GM19467 (cell line): ENCODE data around the gene SCN2B.
A peak's percentile ranks its signal among the peaks of the same experiment; 100 is the strongest.

Experiments
- ATAC-seq: cut with Tn5 transposase; IDR thresholded peaks from one replicate; pipeline ENCODE4 v1.9.1; 2021; ENCODE audit warnings: mild to moderate bottlenecking, moderate library complexity; ENCODE audit not compliant: unreplicated experiment

SCN2B gene, protein sequence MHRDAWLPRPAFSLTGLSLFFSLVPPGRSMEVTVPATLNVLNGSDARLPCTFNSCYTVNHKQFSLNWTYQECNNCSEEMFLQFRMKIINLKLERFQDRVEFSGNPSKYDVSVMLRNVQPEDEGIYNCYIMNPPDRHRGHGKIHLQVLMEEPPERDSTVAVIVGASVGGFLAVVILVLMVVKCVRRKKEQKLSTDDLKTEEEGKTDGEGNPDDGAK

DNA sequence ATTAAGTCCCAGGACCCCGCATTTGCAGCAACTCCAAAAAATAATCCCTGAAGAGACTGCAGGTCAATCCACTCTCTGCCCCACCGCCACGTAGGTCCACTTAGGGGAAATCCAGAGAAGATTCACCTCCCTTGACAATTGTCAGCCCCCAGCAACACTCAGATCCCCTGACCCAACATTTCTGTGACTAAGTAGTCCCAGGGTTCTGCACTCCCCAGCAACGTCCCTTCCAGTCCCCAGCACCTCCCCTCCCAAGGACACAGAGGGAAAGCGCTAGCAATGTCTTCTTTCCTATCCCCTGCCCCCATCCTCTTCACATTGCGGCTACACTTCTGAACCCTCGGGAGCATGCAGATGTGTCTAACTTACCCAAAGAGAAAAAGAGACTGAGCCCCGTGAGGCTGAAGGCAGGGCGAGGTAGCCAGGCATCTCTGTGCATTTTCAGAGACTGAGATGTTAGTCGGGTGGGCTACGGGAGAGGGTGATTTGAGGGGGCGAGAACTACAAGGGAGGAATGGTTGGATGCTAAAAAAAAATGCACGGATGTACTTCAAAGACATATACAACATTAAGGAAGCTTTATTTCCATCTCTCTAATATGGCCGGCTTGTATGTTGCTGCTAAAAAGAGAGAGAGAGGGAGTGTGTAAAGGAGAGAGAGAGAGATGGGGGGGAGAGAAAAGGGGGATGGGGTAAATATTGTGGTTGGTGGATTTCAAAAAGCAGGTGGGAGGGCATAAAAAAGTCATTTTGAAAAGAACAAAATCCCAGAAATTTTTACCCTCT is at the start of gene SCN2B:
Gene SCN2B, minus strand, starts transcription at position 647 of the 785 bp plus-strand sequence. Its CDS starts 208 bp downstream, at position 439.
- no peak for ATAC-seq

DNA sequence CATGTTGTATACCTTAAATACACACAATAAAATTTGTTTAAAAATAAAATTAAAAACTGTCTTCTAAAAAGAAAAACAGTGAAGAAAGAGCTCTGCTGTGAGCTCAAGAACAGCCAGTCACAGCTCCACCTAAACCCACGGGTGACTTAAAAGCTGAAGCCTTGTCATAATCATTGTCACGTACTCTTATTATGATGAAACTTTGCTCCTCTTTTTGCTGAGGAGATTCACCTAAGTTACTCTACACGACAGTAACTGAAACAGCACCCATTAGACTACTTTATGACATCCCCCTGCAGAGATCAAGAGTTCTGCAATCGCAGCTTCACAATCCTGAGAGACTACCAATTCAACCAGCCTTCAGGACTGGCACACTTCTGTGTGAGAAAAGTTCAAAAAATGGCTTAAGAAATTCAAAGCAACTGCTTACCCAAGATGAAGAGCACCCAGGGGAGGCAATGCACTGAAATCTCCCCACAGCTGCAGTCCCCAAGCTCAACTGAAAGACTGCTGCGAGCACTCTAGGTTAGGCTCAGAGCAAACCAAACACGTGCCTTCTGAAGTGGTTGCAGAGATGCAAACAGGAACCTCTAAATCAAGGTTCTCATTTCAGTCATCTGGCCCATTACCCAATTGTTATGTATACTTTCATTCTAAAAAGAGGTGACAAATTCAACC is 48.2 kb upstream of the SCN2B start, which contains the start of gene JAML:
Gene JAML, minus strand, starts transcription at position 501 of the 678 bp plus-strand sequence. CDS start 10,145 bp downstream, outside the sequence.
- ATAC-seq, result peak; percentile 41

DNA sequence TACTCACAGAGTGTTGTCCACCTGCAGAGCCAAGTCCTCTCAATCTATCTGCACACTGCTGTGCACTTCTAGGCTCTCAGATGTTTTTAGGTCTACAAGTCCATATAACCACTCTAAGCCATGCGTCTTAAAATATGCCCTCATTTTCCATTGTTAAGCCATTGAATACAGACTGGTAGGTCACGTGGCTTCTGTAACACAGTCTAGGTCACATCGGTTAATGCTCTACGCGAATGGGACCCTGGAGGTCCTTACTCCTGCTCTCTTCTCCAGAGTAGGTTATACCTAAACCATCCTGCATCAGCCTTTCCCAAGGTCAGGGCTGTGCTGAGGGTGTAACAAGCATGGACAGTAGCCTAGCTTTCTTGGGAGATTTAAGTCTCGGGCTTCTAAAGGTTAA is 47.6 kb upstream of the SCN2B start:
- ATAC-seq, result no peak

DNA sequence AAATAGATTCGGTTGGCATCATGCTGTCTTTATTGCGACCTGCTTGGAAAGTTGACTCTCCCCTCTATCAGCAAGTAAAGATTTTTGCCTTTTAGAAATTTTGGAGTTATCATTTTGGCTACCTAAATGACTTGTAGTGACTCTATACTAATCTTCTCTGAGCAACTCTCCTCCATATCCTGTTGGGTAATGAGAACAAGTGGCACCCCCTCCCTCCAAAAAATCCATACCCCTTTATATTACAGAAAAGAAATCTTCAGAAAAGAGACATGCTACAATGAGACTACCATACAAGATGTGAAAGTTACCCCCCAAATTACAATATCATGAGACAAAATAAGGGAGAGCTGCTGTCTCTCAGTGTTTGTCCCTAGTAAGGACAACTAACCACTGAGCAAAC is 47.1 kb upstream of the SCN2B start:
- ATAC-seq, result no peak

DNA sequence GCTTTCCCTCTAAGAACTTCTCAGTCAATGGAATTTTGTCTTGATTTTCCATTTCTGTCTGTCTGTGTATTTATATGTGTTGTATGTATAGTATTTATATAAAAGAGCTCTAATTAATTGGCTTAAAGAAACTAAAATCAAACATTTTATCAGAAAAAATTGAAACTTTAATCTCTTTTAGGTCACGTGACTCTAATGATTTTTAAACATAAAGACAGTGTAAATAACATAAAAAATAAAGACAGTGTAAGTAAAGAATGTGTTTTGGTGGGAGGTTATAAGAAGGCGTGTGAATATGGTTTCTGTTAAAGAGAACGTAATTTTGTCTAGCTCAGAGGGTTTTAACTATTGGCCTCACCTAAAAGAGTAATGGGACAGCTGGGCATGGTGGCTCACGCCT is 46.0 kb upstream of the SCN2B start:
- ATAC-seq, result no peak

DNA sequence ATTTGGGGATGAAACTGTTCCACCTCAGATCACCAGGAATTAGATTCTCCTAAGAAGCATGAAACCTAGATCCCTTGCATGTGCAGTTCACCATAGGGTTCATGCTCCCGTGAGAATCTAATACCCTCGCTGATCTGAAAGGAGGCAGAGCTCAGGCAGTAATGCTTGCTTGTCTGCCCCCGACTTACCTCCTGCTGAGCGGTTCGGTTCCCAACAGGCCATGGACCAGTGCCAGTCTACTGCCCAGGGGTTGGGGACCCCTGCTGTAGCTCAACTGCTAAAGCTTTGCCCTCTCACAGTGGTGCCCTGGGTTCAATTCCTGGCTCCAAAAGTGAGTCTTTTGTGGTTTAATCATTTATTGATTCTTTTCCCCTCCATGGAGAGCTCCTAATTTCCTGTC is 45.0 kb upstream of the SCN2B start:
- ATAC-seq, result no peak

DNA sequence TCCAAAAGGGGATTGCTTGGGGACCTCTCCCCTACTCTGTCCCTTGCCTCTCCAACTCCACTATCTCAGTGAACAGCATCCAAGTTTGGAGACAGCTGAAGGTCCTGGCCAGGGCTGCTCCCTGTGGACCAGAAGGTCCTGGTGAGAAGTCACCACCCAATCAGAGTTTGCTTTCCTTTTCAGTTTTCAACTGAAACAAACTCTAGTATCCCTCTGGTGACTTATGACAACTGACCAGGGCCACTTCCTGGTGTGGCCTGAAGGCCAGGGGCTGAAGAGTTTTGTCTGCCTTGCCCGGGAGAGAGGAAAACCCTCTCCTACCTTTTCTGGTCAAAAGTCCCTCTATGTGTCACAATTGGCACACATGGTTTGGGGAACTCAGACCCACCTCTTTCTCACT is 43.3 kb upstream of the SCN2B start:
- no peak for ATAC-seq

DNA sequence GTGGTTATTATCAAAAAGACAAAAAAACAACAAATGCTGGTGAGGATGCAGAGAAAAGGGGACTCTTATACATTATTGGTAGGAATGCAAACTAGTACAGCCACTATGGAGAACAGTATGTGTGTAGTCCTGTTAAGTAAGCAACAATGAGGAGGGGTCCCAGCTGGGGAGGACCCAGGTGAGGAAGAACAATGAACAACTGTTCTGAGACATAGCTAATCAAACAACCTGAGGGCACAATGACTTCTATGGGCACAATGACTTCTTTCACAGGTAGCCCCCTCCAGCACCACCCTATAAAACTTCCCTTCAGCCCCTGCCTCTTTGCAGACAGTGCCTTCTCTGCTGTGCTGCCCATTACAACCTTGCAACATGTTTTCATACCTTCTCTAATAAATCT is 42.8 kb upstream of the SCN2B start:
- no peak for ATAC-seq

DNA sequence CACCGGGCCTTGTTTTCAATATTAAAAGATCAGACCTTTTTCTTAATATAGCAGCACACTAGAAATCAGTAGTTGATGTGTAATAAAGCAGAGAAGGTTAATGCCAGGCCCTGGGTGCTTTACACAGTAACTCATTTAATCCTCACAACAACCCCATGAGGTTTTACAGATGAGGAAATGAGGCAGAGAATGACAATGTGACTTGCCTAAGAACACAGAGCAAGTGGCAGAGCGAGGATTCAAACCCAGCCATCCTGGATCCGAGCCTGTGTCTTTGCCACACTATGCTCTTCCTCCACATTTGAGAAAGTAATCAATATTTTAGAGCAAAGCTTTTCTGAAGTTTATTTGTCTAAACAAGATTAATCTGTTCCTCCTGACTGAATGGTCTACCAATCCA is 41.1 kb upstream of the SCN2B start:
- ATAC-seq, result no peak

DNA sequence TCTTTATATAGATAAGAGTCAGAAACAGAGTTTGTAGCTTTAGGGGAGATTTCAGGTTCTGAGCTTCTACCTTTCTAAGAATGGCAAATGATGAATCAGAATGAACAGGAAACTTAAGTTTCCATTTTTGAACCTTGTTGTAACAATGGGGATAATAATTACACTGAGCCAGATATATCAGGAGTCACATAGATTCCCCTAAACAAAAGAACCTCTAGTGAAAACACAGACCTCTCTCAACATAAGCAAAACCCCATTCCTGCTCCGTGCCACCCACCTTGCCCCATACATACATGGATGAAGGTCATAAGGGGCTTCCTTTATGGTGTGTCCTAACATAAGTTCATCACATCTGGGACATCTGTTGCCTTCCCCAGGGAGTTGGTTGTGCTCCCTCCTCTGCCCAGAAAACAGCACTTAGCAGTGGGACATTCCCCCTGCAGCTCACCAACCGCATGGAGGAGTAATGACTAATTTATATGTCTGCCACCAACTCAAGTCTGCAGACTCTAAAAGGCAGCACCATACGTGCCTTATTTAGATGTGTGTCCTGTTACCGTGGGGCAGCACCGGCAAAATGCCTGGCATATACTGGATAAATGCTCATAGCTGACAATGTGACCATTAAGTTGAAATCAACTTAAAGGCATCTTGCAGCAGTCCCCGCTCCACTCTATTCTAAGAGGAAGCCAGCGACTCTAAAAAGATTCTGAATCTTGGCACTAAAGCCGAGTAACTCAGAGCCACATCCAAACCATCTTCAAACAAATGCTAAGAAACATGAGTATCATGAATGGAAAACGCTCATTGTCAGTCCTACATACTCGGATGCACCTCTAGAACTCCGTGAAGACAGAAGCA is 40.4 kb upstream of the SCN2B start:
- peak; percentile 47 for ATAC-seq

DNA sequence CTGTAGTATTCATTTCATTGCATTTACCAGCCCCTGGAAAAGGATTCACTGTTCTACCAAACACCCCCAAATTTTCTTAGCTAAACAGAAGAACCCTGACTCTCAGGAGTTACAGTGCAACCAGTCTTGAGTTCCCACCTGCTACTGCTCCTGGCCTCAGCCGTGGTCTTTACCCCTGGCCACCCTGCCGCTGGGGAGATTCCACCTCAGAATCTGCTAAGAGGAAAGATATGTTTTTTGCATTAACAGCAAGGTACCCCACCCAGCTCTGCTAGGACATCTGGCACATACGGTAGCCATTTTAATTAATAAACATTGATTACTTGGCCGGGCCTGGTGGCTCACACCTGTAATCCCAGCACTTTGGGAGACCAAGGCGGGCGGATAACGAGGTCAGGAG is 39.3 kb upstream of the SCN2B start:
- no peak for ATAC-seq

DNA sequence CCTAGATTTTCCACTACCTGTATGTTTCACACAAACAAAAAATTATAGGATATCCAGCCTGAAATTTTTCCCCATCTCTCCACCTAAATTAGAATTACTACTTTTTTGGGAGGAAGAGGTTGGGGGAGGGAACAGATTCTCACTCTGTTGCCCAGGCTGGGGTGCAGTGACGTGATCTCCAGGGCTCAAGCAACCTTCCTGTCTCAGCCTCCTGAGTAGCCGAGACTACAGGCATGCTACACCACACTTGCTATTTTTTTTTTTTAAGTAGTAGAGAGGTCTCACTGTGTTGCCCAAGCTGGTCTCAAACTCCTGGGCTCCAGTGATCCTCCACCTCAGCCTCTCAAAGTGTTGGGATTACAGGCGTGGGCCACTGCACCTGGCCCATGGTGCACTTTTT is 38.8 kb upstream of the SCN2B start:
- no peak for ATAC-seq

DNA sequence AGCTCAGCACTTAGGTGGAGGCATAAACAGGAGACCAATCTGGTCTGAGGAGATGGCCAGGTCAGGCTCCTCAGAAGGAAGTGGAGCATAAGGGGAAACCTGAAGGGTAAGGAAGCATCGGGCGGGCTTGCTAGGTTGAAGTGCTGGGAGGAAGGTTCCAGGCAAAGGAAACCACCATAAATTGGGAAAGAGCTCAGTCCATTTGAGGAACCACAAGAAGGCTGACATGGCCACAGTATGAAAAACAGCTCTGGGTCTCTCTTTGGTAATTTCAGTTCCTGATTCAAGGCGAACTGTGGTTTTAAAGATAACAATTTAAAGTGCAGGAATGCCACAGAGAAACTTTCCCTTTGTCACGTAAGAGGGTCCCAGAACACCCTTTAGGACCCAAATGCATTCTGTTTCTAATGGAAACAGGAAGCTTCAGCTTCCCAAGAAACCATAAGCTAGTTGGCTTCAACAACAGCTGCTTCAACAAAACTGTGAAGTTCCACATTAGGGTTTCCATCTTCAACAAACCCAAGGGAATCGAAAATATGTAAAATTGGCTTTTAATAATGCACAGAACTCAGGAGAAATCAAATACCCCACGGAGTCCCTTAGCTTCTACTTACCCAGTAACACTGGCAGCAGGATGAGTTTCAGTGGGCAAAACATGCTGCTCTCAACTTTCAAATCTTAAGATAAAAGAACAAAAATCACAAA is 37.9 kb upstream of the SCN2B start:
- ATAC-seq, result no peak

DNA sequence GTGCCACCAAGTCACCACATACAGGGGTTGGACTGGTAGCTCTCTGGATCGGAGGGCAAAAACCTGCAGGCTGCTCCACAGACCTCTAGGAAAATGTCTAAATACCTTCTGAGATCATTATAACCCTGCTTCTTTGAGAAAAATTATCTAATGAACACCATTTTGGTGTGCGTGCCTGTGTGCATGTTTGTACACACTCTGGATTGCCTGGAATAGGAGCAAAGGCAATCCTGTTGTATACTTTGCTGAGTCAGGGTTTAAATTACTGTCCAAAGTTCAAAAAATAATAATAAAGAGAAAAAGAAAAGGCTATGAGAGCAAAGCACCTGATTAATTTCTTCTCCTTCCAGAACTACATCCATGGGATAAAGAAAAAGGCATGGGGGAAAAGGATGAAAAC is 37.3 kb upstream of the SCN2B start:
- ATAC-seq, result no peak

DNA sequence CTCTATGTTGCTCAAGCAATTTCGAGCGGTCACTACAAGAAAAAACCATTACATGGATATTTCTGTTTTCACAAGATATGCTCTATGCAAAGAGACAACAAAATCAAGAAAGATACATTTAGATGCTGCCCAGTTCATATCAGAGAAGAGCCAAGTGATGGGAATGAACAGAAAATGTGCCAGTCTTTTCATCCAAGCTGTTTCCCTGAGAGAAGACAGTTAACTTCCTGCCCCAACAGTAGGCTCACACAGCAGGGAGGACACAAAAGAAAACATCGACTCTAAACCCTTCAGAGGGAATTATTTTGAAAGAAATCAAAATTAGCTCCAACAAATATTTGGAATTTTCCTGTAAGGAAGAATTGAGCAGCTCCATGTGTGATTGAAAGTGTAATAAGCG is 36.8 kb upstream of the SCN2B start:
- no peak for ATAC-seq

DNA sequence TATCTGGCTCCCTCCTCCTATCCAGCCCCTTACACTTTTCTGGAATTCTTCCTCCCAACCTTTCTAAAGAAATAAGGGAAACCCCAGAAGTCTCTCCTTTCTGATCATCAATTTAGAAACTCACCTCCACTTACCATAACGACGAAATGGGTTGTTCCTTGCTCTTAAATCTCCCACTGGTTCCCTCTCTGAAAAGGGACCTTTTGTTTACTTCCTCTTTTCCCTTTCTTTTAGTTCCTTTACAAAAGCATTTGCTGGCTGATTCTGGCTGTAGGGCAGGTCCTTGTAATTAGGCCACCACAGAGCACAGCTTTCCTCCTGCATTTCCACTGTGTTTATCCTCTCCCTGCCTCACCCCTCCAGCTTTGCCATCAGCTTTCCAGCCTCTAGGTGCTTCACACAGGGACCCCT is 36.3 kb upstream of the SCN2B start:
- no peak for ATAC-seq

DNA sequence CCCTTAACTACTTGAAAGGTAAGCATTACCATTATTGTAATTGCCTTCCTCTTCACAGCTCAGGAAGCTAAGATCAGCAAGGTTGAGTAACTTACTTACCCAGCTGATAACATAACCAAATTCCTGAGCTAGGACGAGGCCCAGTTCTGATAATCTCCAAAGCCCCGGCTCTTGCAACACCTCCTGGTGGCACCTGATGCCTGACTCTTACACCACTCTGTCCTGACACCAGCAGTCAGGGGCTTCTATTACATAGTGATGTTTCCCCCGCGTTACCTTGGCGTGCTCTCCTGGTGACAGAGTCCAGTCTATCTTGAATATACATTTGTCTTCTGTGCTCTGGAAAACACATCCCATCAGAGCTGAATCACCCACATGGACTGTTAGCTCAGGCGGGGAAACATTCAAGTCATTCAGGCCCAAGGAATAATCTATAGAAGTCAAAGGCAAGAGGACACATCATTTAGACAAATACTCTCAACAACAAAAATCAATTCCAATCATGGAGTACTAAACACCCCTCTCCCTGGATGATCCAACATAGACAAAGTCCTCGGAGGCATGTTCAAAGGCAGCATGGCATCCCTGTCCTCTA is 35.8 kb upstream of the SCN2B start:
- no peak for ATAC-seq

DNA sequence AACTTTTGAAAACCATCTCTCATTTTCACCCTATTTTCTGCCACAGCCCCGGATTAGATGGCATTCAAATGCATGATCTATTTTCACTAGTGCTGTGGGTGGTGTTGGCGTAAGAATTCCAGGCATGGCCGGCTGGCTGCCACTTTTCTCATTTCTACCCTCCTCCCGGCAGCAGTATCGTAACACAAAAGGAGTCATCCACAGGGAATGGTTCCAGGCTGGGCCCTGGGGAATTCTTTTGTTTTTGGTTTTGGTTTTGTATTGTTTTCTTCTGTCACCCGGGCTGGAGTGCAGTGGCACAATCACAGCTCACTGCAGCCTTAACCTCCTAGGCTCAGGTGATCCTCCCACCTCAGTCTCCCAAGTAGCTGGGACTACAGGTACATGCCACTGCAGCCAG is 34.6 kb upstream of the SCN2B start:
- ATAC-seq, result no peak

DNA sequence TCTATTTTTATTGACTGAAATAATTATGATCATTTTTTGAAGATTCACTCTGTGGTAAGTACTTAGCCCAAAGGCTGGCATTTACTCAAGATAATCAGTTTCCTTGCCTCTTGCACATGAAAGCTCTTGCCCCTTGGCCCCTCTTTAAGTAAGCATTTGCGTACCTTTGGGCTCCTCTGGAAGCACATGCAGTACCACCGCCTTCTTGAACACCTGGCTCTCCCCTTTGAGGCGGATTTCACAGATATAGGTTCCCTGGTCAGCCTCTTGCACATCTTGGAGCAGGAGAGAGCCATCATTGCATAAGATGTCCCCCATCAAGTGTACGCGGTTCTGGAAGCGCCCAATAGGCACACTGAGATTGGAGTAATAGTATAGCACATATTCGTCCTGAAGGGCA is 33.9 kb upstream of the SCN2B start:
- ATAC-seq, result no peak

DNA sequence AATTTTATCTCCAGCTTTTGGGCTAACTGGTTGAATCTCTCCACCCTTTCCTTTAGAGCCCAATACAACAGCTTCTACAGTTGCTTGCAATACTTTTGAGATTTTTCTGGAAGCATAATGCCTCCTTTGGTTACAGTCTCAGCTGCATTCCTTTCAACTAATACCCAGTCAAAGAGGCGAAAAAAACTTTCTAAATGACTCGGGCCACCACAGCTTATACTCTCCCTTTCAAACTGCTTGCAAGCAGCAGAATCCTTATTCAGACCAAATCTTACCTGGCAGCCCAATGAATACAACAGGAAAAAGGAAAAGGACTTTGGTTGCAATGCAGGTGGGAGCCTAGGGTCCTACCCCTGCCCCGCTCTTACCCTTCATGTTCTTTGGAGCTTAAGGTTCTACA is 32.6 kb upstream of the SCN2B start:
- ATAC-seq, result no peak
